ENCODE data around the gene OR10V1.

- TF ChIP-seq CTCF (conservative IDR thresholded peaks at IDR 0.05; ENCODE audit: low read depth, low read length) (no peak), EZH2 (IDR thresholded peaks at IDR 0.05; ENCODE audit: low read length, unreplicated experiment) (no peak)
Measured at GRCh38 chr11:59676205-59676604, 37.4 kb downstream of the OR10V1 start.

Measured in PC-3 (cell line).